GM21526 (cell line): Measurements from ENCODE around the gene YAP1.
"Not testable (repeated sequence)": the region's sequence is repeated elsewhere in the genome, so short reads cannot be mapped to it uniquely, and the experiment has no call there.

Experiments
- ATAC-seq: cut with Tn5 transposase; IDR thresholded peaks from one replicate; pipeline ENCODE4 v1.9.1; 2021; ENCODE audit warnings: moderate library complexity; ENCODE audit not compliant: unreplicated experiment, low FRiP score

The YAP1 gene

DNA sequence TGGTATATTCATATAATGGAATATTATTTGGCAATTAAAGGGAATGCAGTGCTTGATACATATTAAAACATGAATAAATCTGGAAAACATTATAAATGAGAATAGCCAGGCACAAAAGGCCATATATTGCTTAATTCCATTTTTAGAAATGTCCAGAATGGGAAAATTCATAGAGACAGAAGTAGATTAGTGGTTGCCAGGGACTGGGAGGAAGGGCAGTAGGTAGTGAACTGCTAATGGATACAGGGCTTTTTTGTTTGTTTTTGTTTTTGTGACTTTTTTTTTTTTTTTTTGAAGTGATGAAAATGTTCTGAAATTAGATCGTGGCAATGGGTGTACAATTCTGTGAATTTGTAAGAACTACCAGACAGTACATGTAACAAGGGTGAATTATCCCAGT is 86.1 kb downstream of the YAP1 start:
- ATAC-seq: no peak

DNA sequence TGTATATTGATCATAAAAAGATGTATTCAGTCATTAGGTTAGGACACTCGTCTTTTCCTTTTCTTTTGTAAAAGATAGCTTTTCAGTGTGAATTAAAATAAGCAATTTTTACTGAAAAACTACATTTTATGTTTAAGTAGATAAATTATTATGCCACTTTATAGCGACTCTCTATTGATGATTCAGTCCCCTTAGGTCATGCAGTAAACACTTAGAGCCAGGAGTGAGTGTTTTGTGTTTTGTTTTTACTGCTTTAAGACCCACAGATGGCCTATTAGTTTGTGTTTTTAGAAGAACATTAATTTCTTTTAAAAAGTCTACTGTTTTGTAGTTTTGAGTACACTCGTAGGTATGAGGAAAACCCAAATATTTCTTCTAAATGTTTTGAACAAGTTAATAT is 86.6 kb downstream of the YAP1 start:
- ATAC-seq: no peak

DNA sequence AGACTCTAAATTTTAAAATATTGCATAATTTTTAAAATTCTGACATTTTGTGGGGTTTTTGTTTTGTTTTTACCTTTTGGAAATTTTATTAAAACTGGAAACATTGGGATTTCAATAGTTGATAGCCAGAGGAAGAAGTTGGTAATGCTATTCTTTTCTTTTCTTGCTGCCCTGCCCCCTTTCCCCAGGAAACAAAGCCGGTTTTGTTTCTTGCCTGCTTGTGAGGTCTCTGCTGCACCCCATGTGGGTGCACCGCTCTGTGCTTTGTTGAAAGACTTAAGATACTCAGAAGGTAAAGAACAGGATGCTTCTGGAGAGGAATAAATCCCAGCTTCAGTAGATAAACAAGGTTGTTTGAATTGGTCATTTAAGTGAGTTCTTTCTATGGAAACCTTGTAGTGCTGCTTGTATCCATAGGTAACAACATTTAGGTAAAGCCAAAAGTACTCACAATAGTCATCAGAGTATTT is 87.5 kb downstream of the YAP1 start:
- ATAC-seq: no peak

DNA sequence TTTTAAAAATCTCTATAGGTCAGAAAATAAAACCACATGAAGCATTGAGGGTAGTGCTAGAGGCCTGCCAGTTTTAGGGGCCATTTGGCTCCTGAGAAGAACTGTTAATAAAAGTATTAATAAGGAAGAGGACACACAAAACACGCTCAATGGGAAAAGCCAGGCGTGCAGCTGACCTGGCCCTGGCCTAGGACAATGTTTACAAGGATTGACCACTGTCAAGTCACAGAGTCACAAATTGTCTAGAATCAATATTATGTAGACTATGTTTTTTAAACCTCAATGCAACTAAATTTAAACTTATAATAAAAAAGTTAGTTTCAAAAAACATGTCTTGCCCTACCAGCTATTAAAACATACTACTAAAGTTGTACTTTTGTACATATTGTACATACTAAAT is 89.4 kb downstream of the YAP1 start:
- no peak for ATAC-seq

DNA sequence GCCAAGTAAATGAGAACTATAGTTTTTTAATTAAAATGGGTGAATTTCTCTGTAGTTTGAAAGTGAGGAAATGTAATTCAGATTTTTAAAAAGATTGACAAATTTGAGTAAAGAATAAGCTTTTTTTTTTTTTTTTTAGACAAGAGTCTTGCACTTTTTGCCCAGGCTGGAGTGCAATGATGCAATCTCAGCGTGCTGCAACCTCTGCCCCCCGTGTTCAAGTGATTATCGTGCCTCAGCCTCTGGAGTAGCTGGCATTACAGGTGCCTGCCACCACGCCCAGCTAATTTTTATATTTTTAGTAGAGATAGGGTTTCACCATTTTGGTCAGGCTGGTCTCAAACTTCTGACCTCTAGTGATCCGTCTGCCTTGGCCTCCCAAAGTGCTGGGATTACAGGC is 90.1 kb downstream of the YAP1 start:
- not testable (repeated sequence) for ATAC-seq

DNA sequence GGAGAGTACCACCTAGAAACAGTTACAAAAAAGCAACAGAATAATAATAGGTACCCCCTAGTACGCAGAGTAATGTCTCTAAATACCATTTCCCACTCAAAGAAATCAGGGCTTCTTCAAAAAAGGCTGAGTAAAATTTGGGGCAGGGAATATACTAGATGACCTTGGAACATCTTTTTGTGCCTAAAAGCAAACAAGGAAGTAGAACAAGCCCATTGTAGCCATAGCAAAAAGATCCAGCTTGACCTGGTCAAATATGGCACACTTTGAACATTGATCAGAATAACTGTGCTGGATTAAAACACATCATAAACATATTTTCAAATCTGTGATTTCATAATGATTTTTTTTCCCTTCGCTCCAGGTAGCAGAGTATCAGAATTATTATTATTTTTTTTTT is 91.5 kb downstream of the YAP1 start:
- no peak for ATAC-seq

DNA sequence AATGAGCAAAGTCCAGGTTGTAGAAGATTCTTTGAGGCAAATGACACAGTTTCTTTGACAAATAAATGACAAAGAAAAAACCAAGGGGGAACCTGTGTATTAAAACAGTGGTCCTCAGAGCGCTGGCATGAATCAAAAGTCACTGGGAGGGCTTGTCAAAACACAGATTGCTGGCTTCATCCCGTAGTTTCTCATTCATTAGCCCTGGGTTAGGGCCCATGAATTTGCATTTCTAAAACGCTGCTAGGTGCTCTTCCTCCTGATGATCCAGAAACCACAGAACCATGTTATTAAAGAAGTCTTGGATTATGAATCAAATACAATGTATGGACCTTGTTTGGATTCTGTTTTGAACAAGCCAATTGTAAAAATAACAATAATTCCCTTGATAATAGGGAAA is 92.7 kb downstream of the YAP1 start:
- ATAC-seq: no peak

DNA sequence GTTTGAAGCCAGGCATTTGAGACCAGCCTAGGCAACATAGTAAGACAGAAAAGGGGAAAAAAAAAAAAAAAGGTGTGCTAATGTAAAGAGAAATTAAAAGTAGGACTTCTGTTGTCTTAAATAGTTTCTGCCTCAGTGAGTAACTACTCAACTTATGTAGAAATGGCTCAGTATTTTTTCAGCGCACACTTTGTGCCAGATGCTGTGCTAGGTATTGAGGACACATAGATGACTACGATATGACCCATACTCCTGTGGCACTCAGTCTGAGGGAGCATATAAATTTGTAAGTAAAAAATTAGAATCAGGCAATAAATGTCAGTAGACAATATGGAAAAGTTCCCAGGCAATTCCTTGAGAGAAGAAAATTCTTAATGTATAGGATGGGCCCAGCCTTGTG is 93.9 kb downstream of the YAP1 start:
- ATAC-seq: no peak

DNA sequence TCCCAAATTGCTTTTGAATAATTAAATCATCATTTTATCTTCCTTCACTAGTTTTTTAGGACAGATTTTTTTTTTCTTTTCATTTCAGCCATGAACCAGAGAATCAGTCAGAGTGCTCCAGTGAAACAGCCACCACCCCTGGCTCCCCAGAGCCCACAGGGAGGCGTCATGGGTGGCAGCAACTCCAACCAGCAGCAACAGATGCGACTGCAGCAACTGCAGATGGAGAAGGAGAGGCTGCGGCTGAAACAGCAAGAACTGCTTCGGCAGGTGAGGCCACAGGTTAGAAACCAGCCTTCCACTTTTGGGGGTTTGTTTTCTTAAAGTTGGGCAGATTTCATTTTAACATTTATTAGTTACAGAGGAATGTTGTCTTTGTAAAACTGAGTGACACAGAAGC is 95.6 kb downstream of the YAP1 start:
- ATAC-seq: no peak

DNA sequence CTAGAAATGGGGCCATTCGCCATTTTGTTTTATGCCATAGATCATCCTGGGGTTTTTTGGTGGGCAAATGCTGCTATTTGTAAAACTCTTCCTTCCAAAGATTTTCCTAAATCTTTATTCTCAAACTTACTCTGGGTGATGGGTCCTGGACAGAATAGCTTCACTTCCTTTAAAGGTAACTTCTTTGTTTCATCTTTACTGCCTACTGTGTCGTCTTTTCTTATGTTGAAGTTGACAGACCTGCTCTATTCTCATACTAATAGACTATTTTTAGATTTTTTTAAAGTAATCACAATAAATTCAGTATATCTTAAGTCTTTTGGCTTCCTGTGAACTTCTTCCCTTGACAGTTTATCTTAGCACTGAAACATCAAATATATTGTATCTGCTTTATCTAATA is 98.6 kb downstream of the YAP1 start:
- no peak for ATAC-seq

DNA sequence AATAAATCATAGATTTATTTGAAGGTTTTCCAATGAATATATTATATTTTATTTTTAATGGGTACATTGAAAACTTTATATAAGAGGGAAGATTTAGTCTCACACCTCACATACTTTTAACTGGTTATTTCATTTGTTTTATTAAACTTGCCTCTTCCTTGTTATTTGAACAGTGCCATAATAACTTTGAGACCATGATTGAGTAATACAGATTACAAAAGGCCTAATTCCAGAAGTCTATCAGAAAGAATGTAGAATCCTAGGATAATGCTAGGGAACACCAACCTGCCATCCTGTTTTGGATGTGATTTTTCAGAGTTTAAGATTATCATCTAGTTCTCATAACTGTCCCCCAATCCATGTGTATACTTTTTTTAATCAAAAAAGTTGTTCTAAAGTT is 104.4 kb downstream of the YAP1 start:
- no peak for ATAC-seq

DNA sequence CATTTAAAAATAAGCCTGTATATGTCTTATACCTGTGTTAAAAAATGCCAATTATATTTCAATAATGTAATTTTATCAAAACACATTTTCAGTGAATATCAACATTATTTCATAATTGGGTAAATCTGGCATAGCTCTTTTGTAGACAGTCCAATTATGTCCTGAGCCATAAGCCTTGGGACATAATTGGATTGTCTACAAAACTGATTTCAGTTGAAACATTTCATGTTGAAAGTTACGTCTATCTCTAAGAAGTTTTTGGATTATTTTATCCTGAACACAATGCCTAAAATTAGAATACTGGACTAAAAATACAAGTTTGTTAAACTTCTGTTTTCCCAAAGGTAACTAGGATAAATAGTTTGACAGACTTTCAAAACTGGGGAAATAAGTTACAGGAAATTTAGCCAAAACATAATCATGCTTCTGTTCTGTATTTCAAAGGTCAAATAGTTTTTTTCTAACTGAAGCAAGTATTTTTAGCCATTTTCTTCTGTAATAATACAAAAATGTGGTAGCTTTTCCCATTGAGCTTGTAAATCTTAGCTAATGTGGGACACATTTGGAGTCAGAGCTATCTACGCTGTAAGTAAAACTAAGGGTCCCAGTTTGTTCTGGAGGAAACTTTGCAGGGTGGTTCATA is 106.3 kb downstream of the YAP1 start:
- no peak for ATAC-seq

DNA sequence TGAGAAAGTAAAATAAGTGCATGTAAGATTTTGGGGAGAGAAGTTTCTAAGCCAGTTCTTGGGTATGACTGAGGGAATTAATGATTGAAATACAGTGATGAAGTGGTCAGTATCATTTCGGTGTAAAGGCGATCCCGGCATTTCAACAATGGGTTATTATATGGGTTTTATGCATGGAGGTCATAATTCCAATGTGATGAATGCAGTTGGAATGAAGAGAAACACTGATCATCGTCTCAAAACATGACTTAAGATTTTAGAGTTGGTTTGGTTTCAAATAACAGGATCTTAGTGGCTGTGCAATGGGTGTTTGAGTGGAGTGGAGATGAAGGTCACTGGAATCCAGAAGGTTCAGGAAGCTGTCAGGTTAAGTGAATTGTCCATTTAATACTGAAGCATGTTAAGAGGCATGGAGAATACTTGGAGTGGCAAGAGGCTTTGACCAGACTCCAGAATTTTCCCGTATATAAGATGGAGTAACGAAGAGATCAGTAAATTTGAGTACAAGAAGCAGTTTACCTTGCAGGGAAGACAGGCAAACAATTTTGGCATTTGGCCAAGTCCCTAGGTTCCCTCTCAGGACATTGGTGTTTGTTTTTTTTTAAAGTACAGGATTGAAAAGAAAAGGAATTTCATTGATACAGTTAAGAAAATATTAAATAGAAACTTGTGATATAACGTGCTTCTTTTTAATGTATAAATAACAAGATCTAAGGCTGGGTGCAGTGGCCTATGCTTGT is 110.7 kb downstream of the YAP1 start:
- no peak for ATAC-seq

DNA sequence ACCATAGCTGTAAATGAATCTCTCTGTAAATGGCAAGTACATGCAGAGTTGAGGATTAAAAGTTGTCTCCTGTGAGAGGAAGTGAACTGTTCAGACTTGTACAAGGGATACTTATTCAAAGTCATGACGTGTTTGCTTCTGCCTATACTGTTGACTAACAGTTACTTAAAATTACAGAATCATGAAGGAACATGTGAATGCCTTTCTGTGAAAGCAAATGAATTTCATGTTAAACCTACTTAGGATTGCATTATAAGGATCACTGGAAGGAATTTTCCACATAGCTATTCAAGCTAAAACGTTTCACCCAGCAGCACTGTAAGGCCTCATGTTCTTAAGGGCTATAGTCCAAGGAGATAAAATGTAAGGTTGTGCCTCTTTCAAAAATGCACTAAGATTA is 113.6 kb downstream of the YAP1 start:
- ATAC-seq: no peak

DNA sequence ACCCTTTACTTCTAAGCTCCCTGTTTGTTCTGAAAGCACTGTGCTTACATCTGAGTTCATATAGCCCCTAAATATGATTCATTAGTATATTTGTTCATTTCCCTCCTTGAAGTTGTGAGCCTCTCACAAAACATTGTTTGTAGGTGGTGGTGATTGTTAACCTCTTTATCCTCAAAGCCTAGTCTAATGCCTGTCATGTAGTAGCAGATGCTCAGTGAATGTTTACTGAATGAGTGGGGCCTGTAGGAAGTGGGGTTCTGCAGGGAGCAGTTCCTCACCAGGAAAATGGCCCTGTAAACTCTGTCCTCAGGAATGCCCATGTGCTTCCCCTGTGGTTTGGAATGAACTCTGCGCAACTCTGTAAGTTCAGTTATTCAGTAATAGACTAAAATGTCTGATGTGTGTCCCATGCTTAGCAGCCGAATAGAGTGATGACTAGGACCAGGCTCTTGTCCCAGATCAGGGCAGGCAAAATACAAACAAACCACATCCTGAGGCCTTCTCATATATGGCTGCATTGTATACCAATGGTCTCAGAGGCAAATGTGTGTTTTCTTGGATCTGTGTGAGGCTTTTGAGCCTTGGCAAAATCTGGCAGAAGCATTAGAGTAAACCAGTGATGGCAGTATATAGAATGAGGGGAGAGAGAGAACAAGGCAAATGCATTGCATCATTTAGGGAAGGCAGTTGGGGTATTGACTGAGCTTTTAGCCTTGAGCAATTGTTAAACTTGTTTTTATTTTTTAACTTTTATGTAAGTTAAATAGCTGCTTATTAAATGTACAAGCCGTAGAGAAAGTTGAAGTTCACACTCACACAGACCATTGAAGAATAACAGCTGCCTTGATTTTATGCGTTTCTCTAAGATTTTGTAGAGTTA is 115.7 kb downstream of the YAP1 start:
- ATAC-seq: no peak

DNA sequence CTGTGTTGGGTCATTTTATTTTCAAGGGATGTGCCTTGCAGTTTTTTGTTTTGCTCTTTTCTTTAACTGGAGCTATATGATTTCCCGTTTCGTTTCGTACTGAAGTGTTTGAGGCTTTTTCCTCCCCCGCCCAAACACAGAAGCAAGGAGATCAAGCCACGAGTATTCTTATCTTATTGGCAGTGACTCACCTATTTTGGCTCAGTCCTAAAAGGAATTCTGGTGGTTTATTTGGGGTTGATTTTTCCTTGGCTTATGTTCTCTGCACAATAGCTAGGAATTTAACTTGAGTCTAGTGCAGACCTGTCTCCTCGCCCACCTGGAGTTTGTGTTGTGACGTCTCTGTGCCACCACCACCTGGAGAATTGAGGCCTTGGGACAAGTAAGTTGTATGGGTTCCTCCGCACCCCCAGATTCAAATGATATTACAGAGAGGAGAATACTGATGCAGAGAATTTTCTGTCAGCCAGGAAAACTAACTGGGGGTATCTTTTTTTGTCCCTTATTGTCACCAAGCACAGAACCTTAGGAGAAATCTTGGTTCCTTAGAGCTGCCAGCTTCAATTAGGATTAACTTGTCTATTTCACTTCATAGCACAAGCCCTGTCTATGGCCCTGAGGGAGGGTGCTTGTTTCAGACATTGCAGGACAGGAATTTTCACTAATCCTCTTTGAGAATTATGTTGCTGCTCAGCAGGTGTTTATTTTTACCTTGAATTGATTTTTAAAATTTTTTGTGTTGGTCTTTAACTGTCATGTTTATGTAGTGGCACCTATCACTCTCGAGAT is 116.6 kb downstream of the YAP1 start:
- no peak for ATAC-seq

DNA sequence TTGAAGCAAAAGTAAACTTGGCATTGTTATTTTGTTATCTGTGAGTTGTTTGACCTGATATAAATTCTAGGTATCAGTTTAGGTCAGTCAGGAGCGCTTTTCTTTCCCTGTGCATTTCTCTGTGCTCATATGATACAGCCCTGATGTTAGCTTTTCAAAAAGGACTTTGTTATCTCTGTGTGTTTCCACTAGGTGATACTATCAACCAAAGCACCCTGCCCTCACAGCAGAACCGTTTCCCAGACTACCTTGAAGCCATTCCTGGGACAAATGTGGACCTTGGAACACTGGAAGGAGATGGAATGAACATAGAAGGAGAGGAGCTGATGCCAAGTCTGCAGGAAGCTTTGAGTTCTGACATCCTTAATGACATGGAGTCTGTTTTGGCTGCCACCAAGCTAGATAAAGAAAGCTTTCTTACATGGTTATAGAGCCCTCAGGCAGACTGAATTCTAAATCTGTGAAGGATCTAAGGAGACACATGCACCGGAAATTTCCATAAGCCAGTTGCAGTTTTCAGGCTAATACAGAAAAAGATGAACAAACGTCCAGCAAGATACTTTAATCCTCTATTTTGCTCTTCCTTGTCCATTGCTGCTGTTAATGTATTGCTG is 119.4 kb downstream of the YAP1 start:
- ATAC-seq: no peak

DNA sequence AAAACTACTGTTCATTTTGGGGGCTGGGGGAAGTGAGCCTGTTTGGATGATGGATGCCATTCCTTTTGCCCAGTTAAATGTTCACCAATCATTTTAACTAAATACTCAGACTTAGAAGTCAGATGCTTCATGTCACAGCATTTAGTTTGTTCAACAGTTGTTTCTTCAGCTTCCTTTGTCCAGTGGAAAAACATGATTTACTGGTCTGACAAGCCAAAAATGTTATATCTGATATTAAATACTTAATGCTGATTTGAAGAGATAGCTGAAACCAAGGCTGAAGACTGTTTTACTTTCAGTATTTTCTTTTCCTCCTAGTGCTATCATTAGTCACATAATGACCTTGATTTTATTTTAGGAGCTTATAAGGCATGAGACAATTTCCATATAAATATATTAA is 119.9 kb downstream of the YAP1 start:
- no peak for ATAC-seq

DNA sequence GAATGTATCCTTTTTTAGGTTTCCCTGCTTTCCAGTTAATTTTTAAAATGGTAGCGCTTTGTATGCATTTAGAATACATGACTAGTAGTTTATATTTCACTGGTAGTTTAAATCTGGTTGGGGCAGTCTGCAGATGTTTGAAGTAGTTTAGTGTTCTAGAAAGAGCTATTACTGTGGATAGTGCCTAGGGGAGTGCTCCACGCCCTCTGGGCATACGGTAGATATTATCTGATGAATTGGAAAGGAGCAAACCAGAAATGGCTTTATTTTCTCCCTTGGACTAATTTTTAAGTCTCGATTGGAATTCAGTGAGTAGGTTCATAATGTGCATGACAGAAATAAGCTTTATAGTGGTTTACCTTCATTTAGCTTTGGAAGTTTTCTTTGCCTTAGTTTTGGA is 120.7 kb downstream of the YAP1 start:
- ATAC-seq: no peak

DNA sequence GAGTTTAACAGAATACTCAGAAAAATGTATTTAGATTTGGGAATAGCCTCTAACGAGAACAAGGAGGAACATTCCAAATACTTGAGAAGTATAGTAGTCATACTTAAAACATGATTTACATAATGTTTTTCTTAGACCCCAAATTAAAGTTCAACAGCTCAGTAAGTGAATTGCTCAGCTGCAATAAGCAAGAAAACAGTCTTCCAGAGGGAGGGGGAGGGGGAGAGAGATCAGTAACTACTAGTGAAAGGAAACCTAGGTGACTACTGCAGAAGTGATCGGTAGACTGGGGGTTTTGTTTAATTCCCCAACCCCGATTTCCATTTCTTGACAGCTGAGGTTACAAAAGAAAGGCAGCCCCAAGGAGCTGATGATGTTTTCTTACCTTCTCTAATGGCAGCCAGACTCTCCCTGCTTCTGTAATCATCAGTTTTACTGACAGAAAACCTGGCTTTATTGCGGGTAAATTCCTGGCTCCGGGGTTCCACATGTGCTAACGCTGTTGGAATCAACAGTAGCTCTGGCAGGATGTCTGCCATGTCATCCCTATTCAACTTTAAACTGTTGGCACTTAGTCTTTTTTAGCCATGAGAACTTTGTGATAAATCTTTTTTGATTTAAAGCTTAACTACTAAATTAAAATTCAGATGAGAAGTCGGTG is 124.7 kb downstream of the YAP1 start:
- no peak for ATAC-seq
